ENCODE measurements around the gene FAM174C.
A peak's percentile ranks its signal among the peaks of the same experiment; 100 is the strongest.
"Not testable (repeated sequence)": the region's sequence is repeated elsewhere in the genome, so short reads cannot be mapped to it uniquely, and the experiment has no call there.

FAM174C gene

DNA sequence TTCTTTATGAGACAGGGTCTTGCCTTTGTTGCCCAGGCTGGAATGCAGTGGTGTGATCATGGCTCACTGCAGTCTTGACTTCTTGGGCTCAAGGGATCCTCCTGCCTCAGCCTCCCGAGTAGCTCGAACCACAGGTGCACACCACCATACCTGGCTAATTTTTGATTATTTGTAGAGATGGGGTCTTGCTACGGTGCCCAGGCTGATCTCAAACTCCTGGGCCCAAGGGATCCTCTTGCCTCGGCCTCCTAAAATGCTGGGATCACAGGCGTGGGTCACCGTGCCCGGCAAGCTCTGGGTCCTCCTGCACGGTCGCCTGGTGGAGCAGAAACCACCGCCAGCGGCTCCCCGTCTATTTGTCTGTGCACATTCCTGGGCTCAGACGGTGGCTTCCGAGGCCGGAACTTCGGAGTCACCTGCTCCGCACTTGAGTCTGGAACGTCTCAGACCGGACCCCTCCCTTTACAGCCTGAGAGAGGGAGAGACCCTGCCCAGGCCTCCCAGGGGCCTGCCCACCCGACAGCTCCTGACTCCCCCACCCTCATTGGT is 32.5 kb downstream of the FAM174C start:
- DNase-seq, result no peak

- no peak for DNase-seq
Observed at GRCh38 chr19:1308718-1309117, 33.4 kb downstream of the FAM174C start.

DNA sequence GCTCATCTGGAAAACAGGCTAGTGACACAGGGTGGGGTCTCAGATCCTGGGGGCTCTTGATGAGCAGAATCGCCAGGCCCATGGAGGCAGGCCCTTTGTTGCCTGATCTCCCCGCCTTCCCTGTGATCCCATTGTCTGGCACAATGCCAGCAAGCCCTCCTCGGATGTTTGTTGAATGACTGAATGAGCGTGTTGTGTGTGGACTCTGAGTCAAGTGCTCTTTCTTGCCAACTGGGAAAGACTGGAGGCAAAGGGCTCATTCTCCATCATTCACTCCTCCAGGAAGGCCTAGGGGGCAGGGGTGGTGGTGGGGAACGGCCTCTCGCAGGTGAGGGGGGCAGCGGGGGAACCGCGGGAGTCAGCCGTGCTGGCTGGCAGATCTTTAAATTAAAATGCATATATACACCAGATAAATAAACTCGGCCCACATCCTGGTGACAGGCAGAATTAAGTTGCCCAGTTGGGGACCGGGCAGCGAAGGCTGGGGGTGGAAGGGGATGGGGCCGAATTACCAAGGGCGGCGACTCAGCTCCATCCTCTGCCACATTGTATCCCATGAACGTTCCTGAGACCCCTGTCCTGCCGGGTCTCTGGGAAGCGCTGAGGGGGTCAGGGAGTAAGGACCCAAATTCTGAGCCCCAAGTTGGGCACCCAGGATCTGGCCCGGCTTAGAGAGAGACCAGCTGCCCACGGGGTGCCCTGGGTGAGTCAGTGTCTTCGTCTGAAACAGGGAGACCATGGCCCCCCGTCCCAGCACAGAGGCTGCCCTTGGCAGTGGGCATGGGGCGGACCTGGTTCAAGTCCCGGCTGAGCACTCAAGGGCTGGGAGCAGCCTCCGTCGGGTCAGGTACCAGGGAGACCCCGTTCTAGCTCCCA is 34.9 kb downstream of the FAM174C start:
- DNase-seq, result no peak

DNA sequence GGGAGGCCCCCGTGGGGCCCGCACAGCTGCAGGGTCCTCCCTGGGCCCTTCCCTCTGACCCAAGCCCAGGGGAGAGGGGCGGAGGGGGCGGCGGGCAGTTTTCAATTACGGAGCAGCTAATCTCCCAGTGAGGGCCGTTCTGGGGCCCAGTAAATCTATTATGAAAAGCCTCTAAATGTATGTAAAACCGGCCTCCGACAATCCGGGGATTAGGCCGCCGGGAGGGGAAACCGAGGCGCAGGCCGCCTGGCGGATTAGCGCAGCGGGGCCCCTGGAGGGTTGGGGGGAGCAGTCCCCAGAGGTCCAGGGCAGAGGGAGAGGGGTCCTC is 35.5 kb downstream of the FAM174C start:
- no peak for DNase-seq

DNA sequence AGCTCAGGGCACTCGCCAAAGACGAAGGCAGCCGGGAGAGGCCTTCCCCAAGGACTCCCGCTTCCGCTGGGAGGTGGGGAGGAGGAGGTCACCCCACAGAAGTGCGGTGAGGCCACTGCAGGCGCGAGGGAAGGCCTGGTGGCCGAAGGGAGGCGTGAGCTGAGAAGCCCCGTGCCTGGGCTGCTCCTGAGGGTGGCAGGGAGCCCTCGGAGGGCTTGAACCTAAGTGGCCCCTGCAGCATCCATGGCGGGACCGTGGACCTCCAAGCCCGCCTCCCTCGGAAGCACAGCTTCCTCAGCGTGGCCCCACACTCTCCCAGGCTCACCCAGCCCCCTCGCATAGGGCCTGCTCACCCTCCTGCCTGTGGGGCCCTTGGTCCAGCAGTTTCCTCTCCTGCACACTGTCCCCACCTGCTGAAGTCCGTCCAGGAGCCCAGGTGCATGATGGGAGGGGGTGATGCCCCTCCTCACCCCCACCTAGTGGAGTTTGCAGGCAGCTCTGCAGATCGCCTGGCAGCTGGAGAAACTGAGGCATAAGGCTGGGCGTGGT is 36.3 kb downstream of the FAM174C start:
- no peak for DNase-seq

- no peak for DNase-seq
Observed at GRCh38 chr19:1312767-1313694, 37.7 kb downstream of the FAM174C start.

DNA sequence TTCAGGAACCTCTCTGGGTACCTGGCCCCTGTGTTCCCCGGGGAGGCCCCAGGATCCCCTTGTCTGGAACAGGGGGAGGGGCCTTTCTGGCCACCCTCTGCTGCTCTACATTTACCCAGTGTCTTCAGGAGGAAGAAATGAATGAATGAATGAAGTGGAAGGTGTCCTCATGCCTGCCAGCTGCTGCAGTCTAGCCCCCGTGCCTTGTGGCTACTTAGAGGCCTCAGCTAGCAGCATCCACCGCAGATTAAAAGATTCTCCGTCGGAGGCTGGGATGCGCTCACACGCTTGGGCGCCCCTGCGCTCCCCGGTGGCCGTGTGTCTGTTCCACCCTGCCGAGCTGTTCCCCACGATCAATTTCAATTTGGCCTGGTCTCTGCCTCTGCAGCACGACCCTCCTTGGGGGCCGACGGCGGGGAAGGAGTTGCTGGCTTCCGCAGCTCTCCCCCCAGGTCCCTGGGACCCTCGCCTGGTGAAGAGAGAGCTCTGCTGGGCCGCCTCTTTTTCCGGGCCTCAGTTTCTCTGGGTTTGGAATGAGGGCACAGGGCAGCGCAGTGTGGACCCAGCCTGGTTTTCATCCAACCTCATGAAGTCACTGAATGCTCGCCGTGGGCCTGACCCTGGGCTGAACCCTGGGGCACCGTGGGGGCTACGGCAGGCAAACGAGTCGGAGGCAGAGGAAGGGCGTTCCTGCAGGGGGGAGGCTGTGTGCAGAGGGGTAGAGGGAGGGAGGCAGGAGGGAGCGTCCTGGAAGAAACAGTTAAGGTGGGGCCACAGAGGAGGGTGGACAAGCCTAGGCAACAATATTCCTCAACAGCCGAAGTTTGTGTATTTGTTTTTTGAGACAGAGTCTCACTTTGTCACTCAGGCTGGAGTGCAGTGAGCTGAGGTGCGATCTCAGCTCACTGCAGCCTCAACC is 38.6 kb downstream of the FAM174C start:
- no peak for DNase-seq

DNA sequence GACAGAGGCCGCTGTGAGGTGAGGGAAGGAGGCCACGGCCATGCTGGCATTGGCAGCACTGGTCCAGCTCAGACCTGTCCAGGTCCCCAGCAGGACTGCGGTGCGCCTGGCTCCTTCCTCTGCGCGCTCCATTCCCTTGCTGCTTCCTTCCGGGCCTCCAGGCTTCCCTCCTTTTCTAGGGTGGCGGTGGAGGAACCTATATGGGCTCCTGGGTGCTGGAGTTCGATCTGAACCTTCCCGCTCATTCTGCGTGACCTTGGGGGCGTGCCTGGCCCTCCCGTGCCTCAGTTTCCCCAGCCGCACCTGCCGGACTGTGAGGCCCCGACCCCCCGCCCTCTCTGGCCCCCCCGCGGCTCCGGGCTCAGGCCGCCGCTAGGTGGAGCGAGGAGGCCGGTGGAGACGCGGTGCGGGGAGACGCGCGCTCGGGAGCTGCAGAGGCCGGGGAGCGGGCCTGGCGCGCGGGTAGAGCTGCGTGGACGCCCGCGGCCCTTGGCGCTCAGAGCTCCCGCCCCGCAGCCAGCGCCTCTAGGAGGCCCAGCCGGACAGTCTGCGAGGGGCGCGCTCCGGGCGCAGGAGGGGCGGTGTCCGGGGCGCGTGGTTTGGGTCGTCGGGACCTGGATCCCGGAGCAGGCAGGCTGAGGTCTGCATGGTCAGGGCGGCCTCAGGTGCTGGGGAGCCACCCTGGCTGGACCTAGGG is 40.3 kb downstream of the FAM174C start:
- DNase-seq, result peak; percentile 66

GRCh38 chr19:1316466-1316865 is 41.1 kb downstream of the FAM174C start:
- DNase-seq, result no peak

- no peak for DNase-seq
Observed at GRCh38 chr19:1317274-1318003, 42.1 kb downstream of the FAM174C start.

DNA sequence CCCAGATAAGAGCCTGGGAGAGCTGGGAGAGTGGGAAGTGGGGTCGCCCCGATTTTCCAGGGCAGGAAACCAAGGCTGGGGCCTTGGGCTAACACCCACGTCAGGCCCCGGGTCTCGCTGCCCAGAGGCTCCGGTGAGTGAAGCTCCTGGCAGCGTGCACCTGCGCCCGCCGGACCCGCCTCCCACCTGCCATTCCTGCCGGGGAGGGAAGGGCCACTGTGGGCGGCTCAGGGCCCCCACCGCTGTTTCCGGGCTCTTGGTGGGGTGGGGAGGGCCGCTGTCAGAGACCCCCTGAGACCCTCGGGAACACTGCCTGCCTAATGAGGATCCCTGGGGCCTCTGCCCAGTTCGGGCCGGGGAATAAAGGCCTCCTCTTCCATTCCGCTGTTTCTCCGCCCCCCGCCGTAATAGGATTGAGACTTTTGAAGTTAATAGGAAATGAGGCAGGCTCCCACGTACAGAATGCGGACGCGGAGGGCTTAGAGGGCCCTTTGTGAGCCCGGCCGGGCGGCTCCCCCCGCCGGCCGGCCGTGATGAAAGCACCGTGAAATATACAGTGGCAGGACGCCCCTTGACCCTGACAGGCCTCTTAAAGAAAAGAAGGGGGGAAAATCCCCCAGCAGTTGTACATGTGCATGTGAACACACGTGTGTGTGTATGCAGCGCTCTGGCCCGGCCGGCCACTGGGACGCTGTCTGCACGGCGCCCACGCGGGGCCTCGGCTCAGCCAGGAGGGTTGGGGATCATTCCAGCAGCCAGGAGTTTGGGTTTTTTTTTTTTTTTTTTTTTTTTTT is 43.5 kb downstream of the FAM174C start:
- no peak for DNase-seq

DNA sequence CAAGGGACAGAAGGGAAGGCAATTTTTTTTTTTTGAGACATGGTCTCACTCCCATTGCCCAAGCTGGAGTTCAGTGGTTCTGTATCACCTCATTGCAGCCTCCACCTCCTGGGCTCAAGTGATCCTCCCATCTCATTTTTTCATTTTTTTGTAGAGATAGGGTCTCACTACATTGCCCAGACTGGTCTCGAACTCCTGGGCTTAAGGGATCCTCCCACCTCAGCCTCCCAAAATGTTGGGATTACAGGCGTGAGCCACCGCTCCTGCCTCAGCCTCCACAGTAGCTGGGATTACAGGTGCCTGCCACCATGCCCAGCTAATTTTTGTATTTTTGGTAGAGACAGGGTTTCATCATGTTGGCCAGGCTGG is 44.9 kb downstream of the FAM174C start:
- DNase-seq, result not testable (repeated sequence)

GRCh38 chr19:1321539-1321938 is 46.2 kb downstream of the FAM174C start:
- no peak for DNase-seq

- no peak for DNase-seq
Observed at GRCh38 chr19:1322198-1322981, 47.1 kb downstream of the FAM174C start.

- DNase-seq, result no peak
Observed at GRCh38 chr19:1324249-1324805, 49.0 kb downstream of the FAM174C start.

- DNase-seq, result peak; percentile 70
Observed at GRCh38 chr19:1324806-1325567, 49.7 kb downstream of the FAM174C start.

- no peak for DNase-seq
Observed at GRCh38 chr19:1325568-1326294, 50.4 kb downstream of the FAM174C start.
